Transverse colon (tissue), 4 donors: ENCODE results near the gene AJAP1. TPM values are rescaled to one million over a fixed set of nuclear protein-coding genes. Genes with fewer than 3 reads are reported as not detected.

Source experiments
- DNase-seq: peaks from one replicate; pipeline ENCODE4 v3.0.0-alpha.2; 2019
- H3K27ac ChIP-seq, 4 donors: fragments of 200-600 bp; sonication (generic); 2 replicates each; pipeline ENCODE4 v1.5.1; 2016 to 2018; ENCODE audit warnings: inconsistent platforms in 4 of 4
- H3K27me3 ChIP-seq: fragments of 200-600 bp; sonication (generic); 2 replicates; pipeline ENCODE4 v1.5.1; 2017; ENCODE audit warnings: inconsistent platforms
- H3K36me3 ChIP-seq, 4 donors: fragments of 200-600 bp; sonication (generic); 2 replicates each; pipeline ENCODE4 v1.5.1; 2017 to 2019; ENCODE audit warnings: inconsistent platforms in 4 of 4
- H3K4me1 ChIP-seq, 4 donors: fragments of 200-600 bp; sonication (generic); 2 replicates each; pipeline ENCODE4 v1.5.1; 2017 to 2020; ENCODE audit warnings: inconsistent platforms in 4 of 4
- H3K4me3 ChIP-seq, 4 donors: fragments of 200-600 bp; sonication (generic); 1 replicate in 1 of 4; 2 replicates in 3 of 4; pipeline versions ENCODE4 v1.5.1 to v1.6.1; 2017 to 2019; ENCODE audit warnings: inconsistent platforms in 4 of 4
- H3K9me3 ChIP-seq, 2 donors: fragments of 200-600 bp; sonication (generic); 2 replicates each; pipeline ENCODE4 v1.5.1; 2017 to 2019; ENCODE audit warnings: inconsistent platforms in 2 of 2
- CTCF ChIP-seq, 5 experiments: fragments of 200-600 bp in 3 of 5; fragments of 450-650 bp in 2 of 5; sonication (generic) in 3 of 5; IDR thresholded peaks; 1 replicate in 2 of 5; 2 replicates in 3 of 5; pipeline ENCODE4 v1.5.1; 2016 to 2017; ENCODE audit warnings: antibody characterized with exemption in 5 of 5, inconsistent platforms in 3 of 5, mild to moderate bottlenecking in 2 of 5, moderate library complexity in 1 of 5
- EP300 ChIP-seq: sonication (generic); formaldehyde crosslinking; IDR thresholded peaks from one replicate; pipeline ENCODE4 v1.6.1; 2017; ENCODE audit warnings: antibody characterized with exemption, low read depth
- POLR2A ChIP-seq: fragments of 450-650 bp; IDR thresholded peaks from one replicate; pipeline ENCODE4 v1.6.1; 2016; ENCODE audit warnings: antibody characterized with exemption, mild to moderate bottlenecking, moderate library complexity
- POLR2AphosphoS5 ChIP-seq, 3 donors: sonication (generic); formaldehyde crosslinking; IDR thresholded peaks; one replicate each; pipeline ENCODE4 v1.6.1; 2016; ENCODE audit warnings: antibody characterized with exemption in 3 of 3
- WGBS, 2 donors: methylation state at CpG; one replicate each; pipeline ENCODE4 v1.1.5; 2018; ENCODE audit warnings: low coverage in 1 of 2; 5-methylcytosine and 5-hydroxymethylcytosine counted together
- in situ Hi-C, 4 donors: fragments of 200-750 bp; cut with MboI; loops; one replicate each; pipeline versions ENCODE4 v1.15.0 to v1.15.1; 2017; ENCODE audit warnings: low sequenced_read_pairs in 3 of 4, low pct_ligation_motif_present in 1 of 4, low pct_unique_long_range_greater_than_20kb in 1 of 4
- intact Hi-C: fragments of 100-400 bp; cut with DNase I; formaldehyde crosslinking; loops from one replicate; pipeline ENCODE4 v1.15.1; 2023; ENCODE audit warnings: low total_unique reads
- total RNA-seq, 4 donors: library from RNA; depleted of rRNA; stranded (reverse); fragments of >200 nt; gene quantifications; one replicate each; pipeline ENCODE4 v1.1.0, GENCODE V29; 2016

The AJAP1 gene
- total RNA-seq, 4 donors from 2014 or later: 0.14 to 0.16 TPM; not detected in 2

- in situ Hi-C loops (no loop called here), intact Hi-C loops (no loop called here)
- Histone ChIP-seq H3K4me3 (no peak overlapping the region), H3K9me3 (no peaks in the 10 kb centered on the region), H3K4me1 (no peaks in the 10 kb centered on the region), H3K36me3 (no peaks in the 10 kb centered on the region), H3K27me3 (no peaks in the 10 kb centered on the region), H3K27ac (no peak overlapping the region)
- 75% methylated on average over 11 of the region's 11 CpGs; no CpG with 5 or more reads in 1 of the 2 donors for WGBS, 2 donors
- no peak for TF ChIP-seq POLR2A
- no peak for TF ChIP-seq EP300
- TF ChIP-seq CTCF (IDR thresholded peaks at IDR 0.05): no peak
- no peak for TF ChIP-seq POLR2AphosphoS5 (IDR thresholded peaks at IDR 0.05)
- no peak for DNase-seq
These were observed 95.0 kb downstream of the AJAP1 start for GRCh38 chr1:4749406-4749805.

- no peak for DNase-seq
- intact Hi-C loops: no loop called here
- H3K4me3 ChIP-seq: no peak overlapping the region
- H3K27ac ChIP-seq: no peak overlapping the region
- WGBS, 2 donors: 47% methylated on average over 3 of the region's 3 CpGs; no CpG with 5 or more reads in 1 of the 2 donors
- no peaks in the 10 kb centered on the region for H3K9me3 ChIP-seq
- TF ChIP-seq CTCF (IDR thresholded peaks at IDR 0.05) (no peak), EP300 (no peak), POLR2AphosphoS5 (IDR thresholded peaks at IDR 0.05) (no peak), POLR2A (no peak)
- no peaks in the 10 kb centered on the region for H3K36me3 ChIP-seq
- H3K27me3 ChIP-seq: no peaks in the 10 kb centered on the region
- no peaks in the 10 kb centered on the region for H3K4me1 ChIP-seq
- in situ Hi-C loops: no loop called here
These were observed 95.8 kb downstream of the AJAP1 start for GRCh38 chr1:4750177-4750576.

- no peaks in the 10 kb centered on the region for H3K27me3 ChIP-seq
- no peak overlapping the region for H3K4me3 ChIP-seq
- no peak overlapping the region for H3K27ac ChIP-seq
- TF ChIP-seq POLR2AphosphoS5 (IDR thresholded peaks at IDR 0.05) (no peak), CTCF (IDR thresholded peaks at IDR 0.05) (no peak), POLR2A (no peak), EP300 (no peak)
- intact Hi-C loops (no loop called here), in situ Hi-C loops (no loop called here)
- WGBS, 2 donors: 33 to 53% methylated on average over 3 to 4 of the region's 4 CpGs
- H3K9me3 ChIP-seq: no peaks in the 10 kb centered on the region
- H3K4me1 ChIP-seq: no peaks in the 10 kb centered on the region
- no peaks in the 10 kb centered on the region for H3K36me3 ChIP-seq
- DNase-seq: no peak
These were observed 97.7 kb downstream of the AJAP1 start for GRCh38 chr1:4752059-4752458.

GRCh38 chr1:4754816-4755215, 100.4 kb downstream of the AJAP1 start:
- Histone ChIP-seq H3K27me3 (no peaks in the 10 kb centered on the region), H3K9me3 (no peaks in the 10 kb centered on the region), H3K4me1 (no peaks in the 10 kb centered on the region), H3K27ac (no peak overlapping the region), H3K36me3 (no peaks in the 10 kb centered on the region), H3K4me3 (no peak overlapping the region)
- TF ChIP-seq POLR2A (no peak), POLR2AphosphoS5 (IDR thresholded peaks at IDR 0.05) (no peak), EP300 (no peak), CTCF (IDR thresholded peaks at IDR 0.05) (no peak)
- intact Hi-C loops: no loop called here
- in situ Hi-C loops: no loop called here
- WGBS, 2 donors: 65% methylated on average over 2 of the region's 2 CpGs; no CpG with 5 or more reads in 1 of the 2 donors
- DNase-seq: no peak
